CD14-positive monocyte (primary cell): ENCODE results near the gene RPUSD3. TPM values are rescaled to one million over a fixed set of nuclear protein-coding genes. Genes with fewer than 3 reads are reported as not detected.

ENCODE experiments used
- DNase-seq, 3 donors: peaks; one replicate each; pipeline ENCODE4 v3.0.0-alpha.2; 2011 to 2022
- H2AFZ ChIP-seq: 2 replicates; pipeline ENCODE4 v1.6.0; 2012; ENCODE audit warnings: mild to moderate bottlenecking, low read depth, low read length, inconsistent platforms; ENCODE audit not compliant: insufficient read depth, poor library complexity, severe bottlenecking
- H3K27ac ChIP-seq, 2 donors: 1 replicate in 1 of 2; 2 replicates in 1 of 2; pipeline ENCODE4 v1.5.1; 2012 to 2013; ENCODE audit warnings: low read length in 2 of 2, control low read depth in 1 of 2, inconsistent platforms in 1 of 2, low read depth in 1 of 2, mild to moderate bottlenecking in 1 of 2
- H3K27me3 ChIP-seq, 2 donors: one replicate each; pipeline versions ENCODE4 v1.6.0 to v1.6.1; 2011 to 2013; ENCODE audit warnings: low read length in 2 of 2; ENCODE audit not compliant: control insufficient read depth in 2 of 2, insufficient read depth in 2 of 2
- H3K36me3 ChIP-seq, 2 donors: replicated peaks in 1 of 2; 1 replicate in 1 of 2; 2 replicates in 1 of 2; pipeline versions ENCODE4 v1.5.1 to v1.6.1; 2012 to 2013; ENCODE audit warnings: low read length in 2 of 2, control low read depth in 1 of 2, inconsistent platforms in 1 of 2, mild to moderate bottlenecking in 1 of 2; ENCODE audit not compliant: insufficient read depth in 2 of 2, control insufficient read depth in 1 of 2
- H3K4me1 ChIP-seq, 2 donors: 1 replicate in 1 of 2; 2 replicates in 1 of 2; pipeline versions ENCODE4 v1.5.1 to v1.6.1; 2012 to 2013; ENCODE audit warnings: low read length in 2 of 2, control low read depth in 1 of 2, inconsistent platforms in 1 of 2, mild to moderate bottlenecking in 1 of 2, moderate library complexity in 1 of 2; ENCODE audit not compliant: insufficient read depth in 2 of 2, control insufficient read depth in 1 of 2
- H3K4me2 ChIP-seq: replicated peaks from 2 replicates; pipeline ENCODE3; 2012; ENCODE audit warnings: low read length, moderate library complexity, mild to moderate bottlenecking; ENCODE audit not compliant: poor library complexity, severe bottlenecking; ENCODE audit errors: extremely low read depth
- H3K4me3 ChIP-seq, 3 experiments: fragments of 200-600 bp in 1 of 3; sonication (generic) in 1 of 3; replicated peaks in 1 of 3; 1 replicate in 2 of 3; 2 replicates in 1 of 3; pipeline ENCODE4 v1.5.1; 2011 to 2013; ENCODE audit warnings: low read length in 3 of 3, mild to moderate bottlenecking in 3 of 3, control low read depth in 2 of 3, low read depth in 2 of 3, inconsistent platforms in 1 of 3, moderate library complexity in 1 of 3
- H3K79me2 ChIP-seq: 2 replicates; pipeline ENCODE4 v1.6.0; 2012; ENCODE audit warnings: mild to moderate bottlenecking, control low read depth, inconsistent platforms, low read length, moderate library complexity; ENCODE audit not compliant: insufficient read depth
- H3K9ac ChIP-seq: 2 replicates; pipeline ENCODE4 v1.6.0; 2017; ENCODE audit warnings: low read length, mild to moderate bottlenecking; ENCODE audit not compliant: insufficient read depth, poor library complexity, severe bottlenecking
- H3K9me3 ChIP-seq, 2 donors: replicated peaks in 1 of 2; 1 replicate in 1 of 2; 2 replicates in 1 of 2; pipeline versions ENCODE4 v1.5.1 to v1.6.1; 2012 to 2013; ENCODE audit warnings: low read length in 2 of 2, control low read depth in 1 of 2; ENCODE audit not compliant: control insufficient read depth in 1 of 2, insufficient read depth in 1 of 2
- H4K20me1 ChIP-seq: 2 replicates; pipeline ENCODE4 v1.6.0; 2012; ENCODE audit warnings: mild to moderate bottlenecking, low read length, control low read depth, moderate library complexity; ENCODE audit not compliant: insufficient read depth
- H3K27ac Mint-ChIP-seq, 7 donors: one replicate each; pipeline ENCODE4 v1.8.0; 2020; ENCODE audit warnings: mild to moderate bottlenecking in 7 of 7, mixed read lengths in 7 of 7, moderate library complexity in 6 of 7, inconsistent platforms in 2 of 7
- H3K27me3 Mint-ChIP-seq, 3 donors: one replicate each; pipeline ENCODE4 v1.8.0; 2021 to 2022; ENCODE audit warnings: low read depth in 3 of 3, mild to moderate bottlenecking in 3 of 3, mixed read lengths in 3 of 3, moderate library complexity in 3 of 3, inconsistent platforms in 1 of 3
- H3K36me3 Mint-ChIP-seq, 2 donors: one replicate each; pipeline ENCODE4 v1.8.0; 2020; ENCODE audit warnings: mixed read lengths in 2 of 2, inconsistent platforms in 1 of 2, mild to moderate bottlenecking in 1 of 2
- H3K4me1 Mint-ChIP-seq: one replicate; pipeline ENCODE4 v1.8.0; 2020; ENCODE audit warnings: mild to moderate bottlenecking, mixed read lengths
- H3K4me3 Mint-ChIP-seq, 2 donors: one replicate each; pipeline ENCODE4 v1.8.0; 2020; ENCODE audit warnings: mild to moderate bottlenecking in 2 of 2, mixed read lengths in 2 of 2, moderate library complexity in 1 of 2
- H3K9me3 Mint-ChIP-seq, 7 donors: one replicate each; pipeline ENCODE4 v1.8.0; 2020 to 2022; ENCODE audit warnings: mixed read lengths in 7 of 7, mild to moderate bottlenecking in 6 of 7, moderate library complexity in 6 of 7, inconsistent platforms in 2 of 7
- CTCF ChIP-seq: fragments of 200-600 bp; IDR thresholded peaks from one replicate; pipeline ENCODE4 v1.8.0; 2022; ENCODE audit warnings: antibody characterized with exemption, mild to moderate bottlenecking
- WGBS: methylation state at CpG from one replicate; pipeline ENCODE4 v1.1.5; 2013; ENCODE audit warnings: missing lambda C conversion rate; ENCODE audit not compliant: insufficient coverage; 5-methylcytosine and 5-hydroxymethylcytosine counted together
- intact Hi-C, 2 donors: fragments of 100-400 bp; cut with micrococcal nuclease; formaldehyde crosslinking; loops; one replicate each; pipeline versions ENCODE4 v1.15.0 to v1.15.1; 2023
- polyA plus RNA-seq, 3 donors: library from polyadenylated mRNA; depleted of rRNA in 1 of 3; unstranded in 2 of 3; stranded (reverse) in 1 of 3; fragments of 300-500 nt in 2 of 3; fragments of >200 nt in 1 of 3; fragmentation: Illumina TruSeq in 2 of 3; gene quantifications; 1 replicate in 2 of 3; 2 replicates in 1 of 3; pipeline ENCODE4 v1.2.3, GENCODE V29; 2012 to 2021

Gene RPUSD3
- polyA plus RNA-seq, 3 donors: 42.6 to 51.5 (median 43.4) TPM

DNA sequence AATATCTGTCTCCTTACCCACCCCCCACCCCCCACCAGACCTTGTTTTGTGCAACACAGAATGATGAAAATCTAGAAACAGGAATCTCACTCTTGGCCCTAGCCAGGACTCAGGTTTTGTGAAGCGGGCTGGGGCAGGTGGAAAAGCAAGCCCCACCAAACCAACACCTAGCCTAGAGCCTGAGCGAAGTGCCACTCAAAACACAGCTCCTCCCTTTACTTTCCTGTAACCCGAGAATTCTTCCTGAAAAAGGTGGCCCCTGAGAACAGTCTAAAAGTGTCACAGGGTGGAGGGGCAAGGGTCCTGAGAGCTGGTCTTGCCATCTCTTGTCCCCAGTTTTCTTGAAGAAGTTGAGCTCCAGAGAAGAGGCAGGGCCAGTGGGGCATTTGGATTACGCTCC is 17.4 kb upstream of the RPUSD3 start:
- no peak overlapping the region for H3K4me2 ChIP-seq
- H4K20me1 ChIP-seq: no peaks in the 10 kb centered on the region
- H3K4me1 ChIP-seq: peaks cover 30 to 33% of the 10 kb centered on the region in 2 donors
- no peak for TF ChIP-seq CTCF
- no peak overlapping the region for H3K4me3 ChIP-seq
- intact Hi-C loops: no loop called here
- no peak overlapping the region for H3K9ac ChIP-seq
- Mint-ChIP-seq H3K27me3 (peaks cover 2 to 6% (median 6%) of the 10 kb centered on the region in 3 donors), H3K27ac (no peak overlapping the region), H3K4me3 (no peak overlapping the region), H3K9me3 (peaks cover 0 to 2% (median 0%) of the 10 kb centered on the region in 7 donors), H3K36me3 (no peaks in the 10 kb centered on the region), H3K4me1 (peaks cover 25% of the 10 kb centered on the region)
- no peaks in the 10 kb centered on the region for H3K36me3 ChIP-seq
- no peaks in the 10 kb centered on the region for H3K27me3 ChIP-seq
- H3K79me2 ChIP-seq: no peaks in the 10 kb centered on the region
- no peaks in the 10 kb centered on the region for H3K9me3 ChIP-seq
- H3K27ac ChIP-seq: no peak overlapping the region
- DNase-seq: no peak
- no peak overlapping the region for H2AFZ ChIP-seq
- WGBS: 100% methylated on average over 1 of the region's 4 CpGs

DNA sequence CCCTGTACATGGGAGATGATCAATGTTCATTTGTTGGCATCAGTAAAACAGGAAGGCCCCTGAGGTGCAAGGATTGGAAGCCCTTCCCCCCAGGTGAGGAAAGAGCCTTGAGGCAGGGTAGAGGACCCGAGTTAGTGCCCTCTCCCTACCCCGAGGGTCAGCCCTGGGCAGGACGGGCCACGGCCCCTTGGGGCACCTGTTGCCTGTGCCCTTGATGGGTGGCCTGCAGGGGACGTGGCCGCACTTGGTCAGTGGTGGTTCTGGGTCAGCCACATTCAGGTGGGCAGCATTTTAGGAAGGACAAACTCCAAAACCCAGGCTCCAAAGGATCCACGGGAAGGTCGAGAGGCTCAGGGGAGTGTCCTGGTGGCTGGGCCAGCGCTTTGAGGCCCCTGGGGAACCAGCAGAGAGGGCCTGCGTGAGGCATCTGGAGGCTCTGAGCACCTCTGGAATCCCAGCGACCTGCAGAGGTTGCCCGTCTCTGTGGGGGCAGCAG is 15.8 kb upstream of the RPUSD3 start:
- H3K9me3 Mint-ChIP-seq: peaks cover 0 to 2% (median 0%) of the 10 kb centered on the region in 7 donors
- no peak overlapping the region for H3K9ac ChIP-seq
- intact Hi-C loops: no loop called here
- no peaks in the 10 kb centered on the region for H3K9me3 ChIP-seq
- H3K4me3 ChIP-seq: no peak overlapping the region
- peaks cover 21% of the 10 kb centered on the region for H3K4me1 Mint-ChIP-seq
- H3K36me3 Mint-ChIP-seq: no peaks in the 10 kb centered on the region
- 95% methylated on average over 11 of the region's 12 CpGs for WGBS
- no peak for DNase-seq
- no peaks in the 10 kb centered on the region for H3K27me3 ChIP-seq
- no peak overlapping the region for H3K4me2 ChIP-seq
- H4K20me1 ChIP-seq: no peaks in the 10 kb centered on the region
- H3K4me1 ChIP-seq: peaks cover 22 to 25% of the 10 kb centered on the region in 2 donors
- no peak overlapping the region for H2AFZ ChIP-seq
- H3K36me3 ChIP-seq: no peaks in the 10 kb centered on the region
- H3K4me3 Mint-ChIP-seq: no peak overlapping the region
- no peak overlapping the region for H3K27ac ChIP-seq
- H3K27me3 Mint-ChIP-seq: peaks cover 2 to 6% (median 6%) of the 10 kb centered on the region in 3 donors
- no peak for TF ChIP-seq CTCF
- no peak overlapping the region for H3K27ac Mint-ChIP-seq
- no peaks in the 10 kb centered on the region for H3K79me2 ChIP-seq
